ENCODE data around the gene CROCC2.

Gene CROCC2

DNA sequence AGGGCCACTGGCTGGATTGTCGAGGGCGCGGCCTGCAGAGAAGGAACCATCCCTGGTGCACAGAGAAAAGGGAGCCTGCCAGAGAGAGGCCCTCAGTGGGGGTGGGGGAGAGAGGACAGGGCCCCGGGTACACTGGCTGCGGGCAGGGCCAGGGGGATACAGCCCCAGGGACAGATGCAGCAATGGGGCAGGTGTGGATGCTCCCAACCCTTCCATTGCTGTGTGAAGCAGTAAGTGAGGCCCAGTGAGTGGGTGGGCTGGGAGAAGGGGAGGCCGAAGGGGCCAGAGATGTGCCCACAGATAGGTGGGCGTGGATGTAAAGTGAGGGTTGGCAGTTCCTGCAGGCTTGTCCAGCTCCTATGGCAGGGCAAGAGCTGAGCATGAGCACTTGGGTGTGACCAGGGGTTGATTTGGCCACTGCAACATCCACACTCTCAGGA lies 30.1 kb upstream of the CROCC2 start:
- no peak for DNase-seq

DNA sequence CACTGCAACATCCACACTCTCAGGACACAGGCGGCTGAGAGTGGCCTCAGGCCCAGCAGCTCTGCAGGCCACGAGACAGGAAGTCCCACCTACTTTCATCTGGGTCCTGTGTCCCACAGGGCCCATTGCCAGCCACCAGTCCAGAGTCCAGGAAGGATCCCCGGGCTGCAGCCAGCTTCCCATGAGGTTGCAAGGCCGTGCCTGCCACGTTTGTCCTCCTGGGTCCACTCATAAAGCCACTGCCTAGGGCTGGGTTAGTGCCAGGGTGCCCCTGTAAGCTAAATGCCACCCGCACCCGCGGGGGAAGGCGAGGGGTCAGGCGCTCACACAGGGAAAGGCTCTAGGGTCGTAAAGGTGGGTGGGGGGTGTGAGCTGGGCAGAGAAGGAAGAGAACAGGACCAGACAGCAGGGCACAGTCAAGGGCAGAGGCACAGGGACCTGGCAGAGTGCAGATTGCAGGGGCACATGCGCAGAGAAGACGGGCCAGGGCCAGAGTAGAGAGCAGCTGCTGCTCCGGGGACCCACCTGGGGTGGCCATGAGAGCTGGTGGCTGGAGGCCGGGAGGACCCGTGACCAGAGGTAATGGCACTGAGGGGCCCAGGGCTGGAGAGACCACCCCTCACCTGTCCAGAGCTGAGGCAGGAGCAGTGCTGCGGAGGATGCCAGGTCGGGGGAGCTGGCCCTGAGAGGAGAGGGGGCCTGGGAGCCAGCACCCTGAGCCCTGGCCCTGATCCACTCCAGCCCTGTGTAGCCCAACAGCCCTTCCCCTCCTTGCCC lies 29.5 kb upstream of the CROCC2 start:
- DNase-seq = no peak

DNA sequence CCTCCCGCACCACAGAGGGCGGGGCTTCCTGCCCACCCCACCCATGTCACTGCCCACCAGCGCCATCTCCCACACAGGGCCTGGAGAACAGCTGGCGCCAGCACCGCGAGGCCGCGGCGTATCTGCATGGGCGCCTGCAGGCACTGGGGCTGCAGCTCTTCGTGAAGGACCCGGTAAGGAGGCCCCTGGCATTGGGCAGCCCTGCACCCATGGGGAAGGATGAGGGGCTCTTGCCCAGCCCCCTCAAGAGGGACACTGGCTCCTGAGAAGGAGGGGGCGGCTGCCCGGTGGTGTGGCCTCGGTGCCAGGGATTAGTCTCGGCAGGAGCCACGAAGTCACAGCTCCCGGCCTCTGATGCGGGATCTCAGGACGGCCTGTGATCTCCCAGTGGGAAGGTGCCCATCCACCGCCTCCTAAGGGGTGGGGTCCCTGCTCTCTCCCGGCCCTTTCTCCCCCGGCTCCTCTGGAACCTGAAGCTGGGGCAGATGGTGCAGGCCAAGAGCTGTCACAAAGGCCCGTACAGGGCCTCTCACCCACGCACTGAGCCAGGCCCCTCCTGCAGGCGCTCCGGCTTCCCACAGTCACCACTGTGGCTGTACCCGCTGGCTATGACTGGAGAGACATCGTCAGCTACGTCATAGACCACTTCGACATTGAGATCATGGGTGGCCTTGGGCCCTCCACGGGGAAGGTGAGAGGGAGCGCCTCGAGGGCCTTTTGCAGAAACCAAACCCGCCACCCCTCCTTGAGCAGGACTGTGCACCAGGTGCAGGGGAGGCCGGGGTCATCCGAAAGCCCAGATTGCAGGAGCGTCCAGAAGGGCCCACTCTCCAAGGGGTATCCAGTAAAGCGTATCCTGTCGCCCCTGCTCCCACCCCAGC lies 28.4 kb upstream of the CROCC2 start:
- DNase-seq = no peak

DNA sequence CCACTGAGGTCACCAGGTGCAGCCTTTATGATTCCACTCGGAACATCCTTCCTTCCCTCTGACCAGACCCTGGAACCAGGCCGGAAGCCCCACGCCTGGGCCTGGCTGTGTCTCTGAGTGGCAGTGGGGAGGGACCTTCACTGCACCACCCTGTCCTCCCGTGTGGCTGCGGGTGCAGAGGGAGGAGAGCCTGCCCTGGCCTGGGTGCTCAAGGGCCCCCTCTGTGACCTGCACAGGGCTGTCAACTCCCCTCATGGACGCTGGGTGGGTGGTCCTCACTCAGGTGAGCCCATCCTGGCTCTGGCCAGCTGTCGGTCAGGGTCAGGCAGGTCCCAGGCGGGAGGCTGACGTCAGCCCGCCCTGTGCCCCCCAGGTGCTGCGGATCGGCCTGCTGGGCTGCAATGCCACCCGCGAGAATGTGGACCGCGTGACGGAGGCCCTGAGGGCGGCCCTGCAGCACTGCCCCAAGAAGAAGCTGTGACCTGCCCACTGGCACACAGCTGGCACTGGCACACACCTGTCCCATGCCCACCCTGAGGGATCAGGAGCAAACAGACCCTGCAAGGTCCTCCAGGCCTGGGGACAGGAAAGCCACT lies 27.7 kb upstream of the CROCC2 start:
- DNase-seq = no peak

DNA sequence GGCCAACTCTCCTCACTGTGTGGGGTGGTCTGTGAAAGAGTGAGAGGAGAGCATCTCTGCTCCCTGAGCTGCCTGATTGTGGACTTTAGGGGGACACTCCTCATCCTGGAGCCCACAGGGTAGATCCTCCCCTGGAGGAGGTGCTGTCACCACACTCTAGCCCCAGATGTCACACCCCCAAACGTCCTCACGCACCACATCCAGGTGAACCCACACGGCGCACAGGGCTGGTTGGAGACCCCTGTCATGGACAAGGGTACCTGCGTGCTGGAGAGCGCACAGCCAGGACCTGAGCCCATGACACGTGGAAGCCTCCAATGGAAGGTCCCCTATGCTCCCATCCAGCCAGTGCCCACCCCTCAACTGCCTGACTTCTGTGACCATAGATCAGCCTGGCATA lies 27.0 kb upstream of the CROCC2 start:
- DNase-seq = no peak

DNA sequence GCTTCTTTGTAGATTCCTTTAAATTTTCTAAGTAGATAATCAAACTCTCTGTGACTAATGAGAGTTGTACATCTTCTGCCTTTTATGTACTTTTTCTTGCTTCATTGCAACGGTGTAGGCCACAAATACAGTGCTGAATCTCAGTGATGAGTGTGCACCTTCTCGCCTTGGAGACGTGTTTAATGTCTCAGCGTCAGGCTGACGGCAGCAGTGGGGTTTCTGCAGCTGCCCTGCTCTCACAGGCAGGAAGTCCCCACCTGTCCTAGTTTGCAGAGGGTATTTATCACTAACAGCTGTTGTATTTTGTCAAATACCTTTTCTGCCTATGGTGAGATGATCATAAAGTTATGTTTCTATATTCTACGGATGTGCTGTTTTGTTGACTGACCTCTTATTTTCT lies 24.2 kb upstream of the CROCC2 start:
- DNase-seq = no peak

DNA sequence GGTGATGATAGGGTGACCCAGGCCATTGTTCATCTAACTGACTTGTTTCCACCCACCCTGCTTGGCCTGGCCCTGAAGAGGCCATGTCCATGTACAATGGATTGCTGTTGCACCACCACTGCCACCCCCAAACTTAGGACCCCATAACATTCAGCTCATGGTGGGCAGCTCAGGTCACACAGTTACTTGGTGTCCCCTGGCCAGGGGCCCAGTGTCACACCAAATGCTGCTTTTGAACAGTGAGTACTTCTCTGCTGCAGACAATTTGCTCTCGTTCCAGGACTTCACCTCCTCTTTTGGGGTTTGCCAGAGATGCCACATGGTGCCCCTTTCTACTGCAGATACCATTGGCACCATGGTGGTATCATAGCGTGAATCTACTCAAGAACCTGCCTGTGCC lies 21.9 kb upstream of the CROCC2 start:
- no peak for DNase-seq

DNA sequence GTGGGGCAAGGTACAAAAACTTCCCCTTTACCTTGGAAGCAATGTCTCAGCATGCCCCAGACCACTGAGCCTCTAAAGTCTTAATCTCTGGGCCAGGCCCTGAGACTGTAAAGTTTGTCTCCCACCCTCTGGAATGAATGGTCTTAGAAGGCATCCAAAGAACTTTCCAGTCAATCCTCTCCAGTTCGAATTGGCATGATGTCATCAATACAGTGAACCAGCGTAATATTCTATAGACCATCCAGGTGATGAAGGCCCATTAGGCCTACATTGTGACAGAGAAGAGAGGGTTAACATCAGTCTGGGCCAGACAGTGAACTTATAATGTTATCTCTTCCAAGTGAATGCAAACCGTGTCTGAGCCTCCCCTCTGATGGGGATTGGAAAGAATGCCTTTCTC lies 21.4 kb upstream of the CROCC2 start:
- no peak for DNase-seq

DNA sequence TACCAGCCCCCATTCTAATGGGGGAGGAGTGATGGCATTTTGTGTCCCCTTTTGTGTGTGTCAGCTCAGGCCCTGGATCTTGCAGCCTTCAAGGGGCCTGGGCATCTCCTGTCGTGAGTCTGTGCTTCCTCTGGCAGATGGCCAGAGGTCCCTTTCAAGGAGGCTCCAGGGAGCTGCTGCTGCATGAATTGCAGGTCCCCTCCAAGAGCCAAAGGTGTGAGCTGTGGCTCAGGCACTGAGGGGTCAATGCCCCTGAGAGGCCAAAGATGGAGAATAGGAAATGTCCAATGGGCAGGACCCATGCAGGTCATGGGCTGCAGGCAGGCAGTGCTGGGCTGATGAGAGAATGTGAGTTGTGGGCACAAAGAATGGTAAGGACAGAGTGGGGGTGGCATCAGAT lies 20.6 kb upstream of the CROCC2 start:
- no peak for DNase-seq

DNA sequence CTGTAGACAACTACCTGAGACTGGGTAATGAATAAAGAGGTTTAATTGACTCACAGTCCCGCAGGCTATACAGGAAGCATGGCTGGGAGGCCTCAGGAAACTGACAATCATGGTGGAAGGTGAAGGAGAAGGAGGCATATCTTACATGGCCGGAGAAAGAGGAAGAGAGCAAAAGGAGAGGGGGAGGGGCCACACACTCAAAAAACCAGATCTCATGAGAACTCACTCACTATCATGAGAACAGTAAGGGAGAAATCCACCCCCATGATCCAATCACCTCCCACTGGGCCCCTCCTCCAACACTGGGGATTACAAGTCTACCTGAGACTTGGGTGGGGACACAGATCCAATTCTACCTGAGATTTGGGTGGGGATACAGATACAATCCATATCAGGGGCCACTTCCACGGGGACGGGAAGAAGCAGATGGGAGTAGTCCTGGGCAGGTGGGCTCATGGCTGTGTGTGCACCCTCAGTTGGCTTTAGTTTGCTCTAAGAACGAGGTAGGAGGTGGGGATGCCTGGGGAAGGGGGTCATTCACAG lies 20.0 kb upstream of the CROCC2 start:
- DNase-seq = no peak

DNA sequence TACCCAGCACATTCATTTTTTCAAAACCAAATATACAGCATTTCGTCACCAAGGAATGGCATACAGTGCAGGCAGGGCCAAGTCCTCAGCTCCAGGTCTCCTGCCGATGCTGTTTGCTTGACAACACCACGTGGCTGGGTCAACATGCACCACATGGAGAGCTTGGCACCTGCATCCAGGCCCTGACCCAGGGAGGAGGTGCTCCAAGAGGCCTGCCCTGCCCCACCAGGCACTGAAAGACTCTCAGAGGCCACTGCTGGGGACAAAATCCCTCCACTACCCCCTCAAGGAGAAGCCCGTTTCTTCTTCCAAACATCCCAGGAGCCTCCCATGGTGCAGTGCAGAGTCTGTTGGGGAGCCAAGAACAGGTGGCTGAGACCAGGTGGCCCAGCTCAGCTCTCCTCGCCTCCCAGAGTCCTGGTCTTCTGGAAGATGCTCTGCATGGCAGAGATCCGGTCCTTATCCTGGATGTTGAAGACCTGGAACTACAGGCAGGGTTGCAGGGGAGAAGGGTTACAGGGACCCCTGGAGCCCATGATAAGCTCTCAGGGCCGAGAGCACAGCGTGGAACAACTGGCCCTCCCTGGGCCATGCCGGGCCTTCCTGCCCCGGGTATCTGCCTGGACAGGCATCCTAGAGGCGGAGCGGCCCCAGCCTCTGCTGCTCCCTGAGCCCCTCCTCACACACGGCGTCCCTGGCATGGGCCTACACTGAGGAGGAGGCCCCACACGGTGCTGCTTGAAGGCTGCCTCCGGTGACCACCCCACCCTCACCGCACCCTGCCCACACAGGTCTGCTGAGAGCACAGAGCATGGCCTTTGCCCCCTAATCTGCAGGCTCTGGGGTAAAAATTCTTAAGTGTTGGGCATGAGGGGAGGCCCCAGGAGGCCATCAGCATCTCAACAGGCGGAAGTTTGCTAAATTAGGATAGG lies 19.2 kb upstream of the CROCC2 start:
- DNase-seq = no peak

DNA sequence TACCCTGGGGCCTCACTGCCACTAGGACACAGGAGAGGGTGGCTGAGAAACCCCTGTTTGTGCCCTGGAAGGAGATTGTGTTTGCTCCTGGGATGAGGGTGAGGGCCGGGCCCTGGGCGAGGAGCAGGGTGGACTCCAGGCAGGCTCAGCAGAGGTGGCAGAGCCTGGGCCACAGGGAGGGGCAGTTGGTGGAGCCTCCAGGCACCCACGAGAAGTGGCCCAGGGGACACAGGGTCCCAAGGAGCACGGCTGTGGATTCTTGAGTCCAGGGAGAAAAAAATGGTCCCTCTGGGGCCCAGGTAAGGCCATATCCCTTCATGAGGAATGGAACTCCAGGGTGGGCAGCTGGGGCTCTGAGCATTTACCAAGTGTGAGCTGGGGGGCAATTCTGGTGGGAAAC lies 18.5 kb upstream of the CROCC2 start:
- no peak for DNase-seq

DNA sequence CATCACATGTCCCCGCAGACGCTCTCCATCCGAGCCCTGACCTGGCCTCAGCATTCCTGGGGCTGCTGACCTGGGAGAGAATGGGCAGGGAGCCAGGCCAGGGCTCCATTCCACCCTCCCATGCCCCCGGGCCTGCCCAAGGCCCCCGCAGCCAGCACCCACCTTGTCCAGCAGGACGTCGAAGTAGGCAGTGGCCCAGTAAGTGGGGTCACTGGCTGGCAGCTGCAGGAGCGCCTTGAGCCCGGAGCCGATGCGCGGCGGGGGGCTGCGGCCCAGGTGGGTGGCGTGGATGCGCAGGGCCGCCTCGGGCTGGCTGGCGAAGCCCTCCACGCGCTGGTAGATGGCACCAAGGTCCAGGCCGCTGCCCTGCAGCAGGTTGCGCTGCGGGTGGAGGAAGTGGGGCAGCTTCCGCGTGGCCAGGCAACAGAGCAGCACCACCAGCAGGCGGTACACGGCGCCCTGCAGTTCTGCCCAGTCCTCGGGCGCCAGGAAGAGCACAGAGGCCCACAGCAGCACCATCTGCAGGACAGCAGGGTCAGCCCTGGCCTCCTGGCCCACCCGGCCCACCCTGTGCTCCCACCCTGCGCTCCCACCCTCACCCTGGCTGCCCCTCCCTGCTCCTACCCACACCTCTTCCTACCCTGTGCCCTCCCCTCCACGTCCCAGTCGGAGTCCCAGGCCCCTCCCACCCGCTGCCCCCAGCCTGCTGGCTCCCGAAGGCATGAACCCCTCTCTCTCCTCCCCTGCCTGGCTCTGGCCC lies 17.8 kb upstream of the CROCC2 start:
- no peak for DNase-seq

DNA sequence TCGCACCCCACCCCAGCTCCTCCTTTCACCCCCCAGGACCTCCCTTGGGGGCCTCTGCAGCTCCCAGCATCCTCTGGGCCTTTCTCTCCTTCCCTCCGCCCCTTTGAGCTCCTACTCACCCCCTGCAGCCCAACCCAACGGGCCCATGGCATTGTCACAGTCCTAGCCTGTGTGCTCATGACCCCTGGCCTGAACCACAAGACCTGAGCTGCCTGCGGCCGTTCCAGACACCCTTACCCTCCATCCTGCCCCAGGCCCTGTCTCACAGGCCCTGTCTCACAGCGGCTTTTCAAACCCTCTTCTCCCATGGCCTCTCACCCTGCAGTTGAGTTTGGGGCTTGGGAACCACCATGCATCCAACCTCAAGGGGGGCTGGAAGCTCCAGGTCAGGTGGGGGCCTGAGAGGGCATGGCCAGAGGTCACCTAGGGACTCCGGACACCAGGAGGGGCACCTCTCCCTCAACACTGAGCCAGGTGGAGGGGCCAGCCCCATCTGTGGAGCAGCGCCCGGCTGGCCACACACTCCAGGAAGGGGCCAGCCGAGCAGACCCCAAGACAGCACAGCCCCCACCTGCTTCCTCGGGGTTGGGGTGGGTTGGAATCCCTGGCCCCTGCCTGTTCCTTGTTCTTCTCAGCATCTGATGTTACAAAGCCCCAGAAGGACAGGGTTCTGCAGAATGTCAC lies 17.1 kb upstream of the CROCC2 start:
- DNase-seq = no peak

DNA sequence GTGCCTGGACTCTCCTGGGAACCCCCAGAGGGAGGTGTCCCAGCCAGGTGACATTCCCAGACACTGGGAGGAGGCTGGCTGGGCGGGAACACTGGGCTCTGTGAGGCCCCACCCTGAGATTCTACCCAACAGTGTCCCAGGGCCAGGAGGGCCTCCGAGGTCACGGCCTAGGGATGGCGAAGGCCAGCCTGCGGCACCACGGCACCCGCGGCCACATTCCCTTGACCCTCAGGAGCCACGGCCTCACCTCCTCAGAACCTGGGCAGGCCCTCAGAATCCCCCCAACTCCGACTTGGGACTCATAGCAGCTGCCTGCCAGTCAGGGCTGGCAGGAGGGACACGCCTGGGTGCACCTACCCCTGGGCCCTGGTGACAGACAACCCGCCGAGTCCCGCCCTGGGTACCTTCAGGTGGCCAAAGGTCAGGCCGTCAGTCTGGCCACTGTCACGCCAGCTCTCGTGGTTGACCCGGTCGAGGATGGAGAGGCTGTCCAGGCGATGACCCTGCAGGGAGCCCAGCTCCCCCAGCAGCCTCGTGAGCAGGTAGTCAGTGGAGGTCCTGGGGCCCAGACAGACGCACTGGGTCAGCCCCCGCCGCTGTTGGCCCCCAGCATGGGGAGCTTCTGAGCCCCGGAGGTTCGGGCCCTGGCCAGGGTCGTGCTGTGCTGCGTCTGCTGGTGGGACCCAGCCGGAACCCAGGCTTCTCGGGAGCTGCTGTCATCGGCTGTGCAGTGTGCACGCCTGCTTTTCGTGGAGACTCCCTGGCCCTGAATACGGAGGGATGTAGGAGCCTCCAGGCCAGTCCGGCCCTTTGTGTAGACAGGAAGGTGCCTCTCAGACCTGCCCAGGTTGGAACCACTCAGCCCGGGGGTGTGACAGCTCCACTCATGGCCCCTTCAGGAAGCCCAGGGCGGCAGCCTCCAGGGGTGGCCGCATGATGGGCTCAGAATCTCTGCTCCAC lies 16.3 kb upstream of the CROCC2 start:
- no peak for DNase-seq

DNA sequence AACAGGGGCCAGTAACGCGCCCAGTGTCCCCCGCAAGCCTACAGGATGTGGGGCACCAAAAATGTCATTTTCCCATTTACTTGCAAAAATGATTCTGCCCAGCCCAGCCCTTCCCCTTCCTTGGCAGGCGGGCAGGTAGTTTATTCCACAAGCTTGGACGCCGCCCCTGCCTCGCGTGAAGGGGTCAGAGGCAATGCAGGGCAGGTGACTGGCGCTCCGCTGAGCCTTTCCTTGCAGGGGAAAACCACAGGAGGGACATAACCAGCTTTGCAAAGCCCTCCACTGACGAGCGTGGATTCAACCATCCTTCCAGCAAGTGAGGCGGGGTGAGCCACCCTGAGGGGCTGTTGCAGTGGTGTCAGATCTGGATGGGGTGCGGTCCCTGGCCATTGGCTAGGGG lies 15.4 kb upstream of the CROCC2 start:
- DNase-seq = no peak

DNA sequence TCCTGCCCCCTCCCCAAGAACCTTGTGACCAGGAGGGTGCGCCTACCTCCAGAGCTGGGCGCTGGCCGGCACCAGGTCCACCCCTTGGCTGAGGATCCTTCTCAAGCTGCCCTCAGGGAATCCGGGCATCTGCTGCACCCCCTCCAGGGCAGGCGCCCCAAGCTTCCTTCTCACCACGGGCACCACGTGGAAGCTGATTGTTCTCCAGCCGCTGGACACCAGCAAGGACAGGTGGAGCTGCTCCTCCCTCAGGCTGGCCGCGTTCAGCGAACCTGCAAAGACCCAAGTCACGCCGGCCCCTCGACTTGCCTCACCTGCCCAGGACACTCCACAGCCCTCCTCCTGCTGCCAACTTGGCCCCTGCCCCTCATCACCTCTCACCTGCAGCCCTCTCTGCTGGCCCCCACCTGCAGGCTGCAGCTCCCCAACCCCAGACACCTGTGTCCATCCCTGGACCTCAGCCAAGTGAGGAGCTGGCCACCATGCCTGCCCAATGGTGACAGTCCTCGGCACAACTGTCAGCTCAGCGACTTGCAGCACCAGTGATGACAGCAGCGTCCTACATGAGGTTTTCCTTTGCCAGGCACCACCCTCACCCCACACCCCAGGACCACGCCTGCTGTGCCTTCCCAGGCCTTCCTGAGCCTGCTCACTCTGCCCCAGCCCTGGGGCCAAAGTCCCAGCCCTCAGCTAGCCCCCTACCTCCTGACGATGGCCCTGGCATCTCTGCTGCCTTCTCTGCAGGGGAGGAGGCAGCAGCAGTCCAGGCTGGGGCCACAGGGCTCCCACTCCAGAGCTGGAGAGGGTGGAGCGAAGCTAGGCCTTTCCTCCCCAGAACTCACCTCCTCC lies 14.4 kb upstream of the CROCC2 start:
- DNase-seq = no peak

DNA sequence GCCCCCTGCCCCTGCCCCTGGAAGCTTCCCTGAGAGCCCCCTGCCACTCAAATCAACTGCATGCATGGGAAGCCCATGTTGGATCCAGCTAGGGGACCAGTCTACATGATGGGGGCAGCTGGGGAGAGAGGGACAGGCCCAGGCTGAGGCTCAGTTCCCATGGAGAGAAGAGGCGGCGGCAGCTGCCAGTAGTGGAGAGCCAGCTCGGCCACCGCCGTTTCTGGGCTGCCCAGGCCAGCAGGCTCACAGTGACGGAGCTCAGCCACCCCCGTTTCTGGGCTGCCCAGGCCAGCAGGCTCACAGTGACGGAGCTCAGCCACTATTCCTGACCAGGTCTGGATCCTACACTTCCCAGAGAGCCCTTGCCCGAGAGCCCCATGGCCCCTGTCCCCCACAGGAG lies 13.8 kb upstream of the CROCC2 start:
- no peak for DNase-seq

DNA sequence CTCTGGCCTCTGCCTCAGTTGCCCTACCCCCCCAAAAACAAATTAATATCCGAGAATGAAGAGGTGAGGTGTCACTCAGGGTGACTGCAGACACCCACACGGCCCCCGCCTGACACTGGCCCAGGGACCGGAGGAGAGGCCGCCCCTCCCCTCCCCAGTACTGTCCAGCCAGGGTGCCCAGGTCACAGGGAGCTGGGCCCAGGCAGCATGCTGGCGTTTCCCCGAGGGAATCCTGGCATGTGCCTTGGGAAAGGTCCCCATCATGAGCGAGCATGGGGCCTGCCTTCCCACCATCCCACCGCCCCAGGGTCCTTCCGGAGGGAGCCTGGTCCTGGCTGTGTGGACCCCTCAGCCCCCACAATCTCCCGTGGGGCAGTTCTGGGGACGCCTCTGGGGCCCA lies 13.2 kb upstream of the CROCC2 start:
- DNase-seq = no peak
